Thoracic aorta (tissue), 2 donors: Measurements from ENCODE around the gene TMEM140. TPM values are rescaled to one million over a fixed set of nuclear protein-coding genes. Genes with fewer than 3 reads are reported as not detected.

Source experiments
- ATAC-seq: fragments of 150-250 bp; one replicate; pipeline ENCODE4 v1.8.0; 2017; ENCODE audit warnings: low read depth; ENCODE audit not compliant: insufficient number of reproducible peaks, low FRiP score
- DNase-seq: peaks from one replicate; pipeline ENCODE4 v3.0.0-alpha.2; 2020; ENCODE audit warnings: low spot score
- H3K27ac ChIP-seq, 2 donors: fragments of 200-600 bp; sonication (generic); 1 replicate in 1 of 2; 2 replicates in 1 of 2; pipeline ENCODE4 v1.5.1; 2016; ENCODE audit warnings: mild to moderate bottlenecking in 2 of 2, moderate library complexity in 2 of 2
- H3K27me3 ChIP-seq: fragments of 200-600 bp; sonication (generic); replicated peaks from 2 replicates; pipeline ENCODE4 v1.6.0; 2016; ENCODE audit warnings: mild to moderate bottlenecking; ENCODE audit not compliant: insufficient read depth
- H3K36me3 ChIP-seq: fragments of 200-600 bp; sonication (generic); one replicate; pipeline ENCODE4 v1.5.1; 2016
- H3K4me1 ChIP-seq, 2 donors: fragments of 200-600 bp; sonication (generic); 1 replicate in 1 of 2; 2 replicates in 1 of 2; pipeline versions ENCODE4 v1.5.1 to v1.6.0; 2016; ENCODE audit warnings: low read depth in 2 of 2, mild to moderate bottlenecking in 1 of 2; ENCODE audit not compliant: control insufficient read depth in 1 of 2
- H3K4me3 ChIP-seq: fragments of 200-600 bp; sonication (generic); 2 replicates; pipeline ENCODE4 v1.5.1; 2016; ENCODE audit warnings: mild to moderate bottlenecking
- H3K9me3 ChIP-seq: fragments of 200-600 bp; sonication (generic); 2 replicates; pipeline ENCODE4 v1.5.1; 2016
- total RNA-seq, 2 donors: library from RNA; depleted of rRNA; stranded (reverse); fragments of >200 nt; gene quantifications; one replicate each; pipeline versions ENCODE4 v1.1.0 to v1.2.3, GENCODE V29; 2016
- TF ChIP-seq, protein P1 (sequence below): fragments of 200-600 bp; sonication (generic); IDR thresholded peaks from one replicate; pipeline ENCODE4 v1.5.1; 2019; ENCODE audit warnings: antibody characterized with exemption

Gene TMEM140
- total RNA-seq, 2 donors from 2014 or later, result 20.6 to 27.6 TPM

- Histone ChIP-seq H3K4me1 (peaks cover 4 to 11% of the 10 kb centered on the region in 2 donors), H3K36me3 (no peaks in the 10 kb centered on the region), H3K4me3 (no peak overlapping the region), H3K9me3 (peaks cover 8% of the 10 kb centered on the region), H3K27ac (no peak overlapping the region), H3K27me3 (no peaks in the 10 kb centered on the region)
- TF ChIP-seq, protein P1, sequence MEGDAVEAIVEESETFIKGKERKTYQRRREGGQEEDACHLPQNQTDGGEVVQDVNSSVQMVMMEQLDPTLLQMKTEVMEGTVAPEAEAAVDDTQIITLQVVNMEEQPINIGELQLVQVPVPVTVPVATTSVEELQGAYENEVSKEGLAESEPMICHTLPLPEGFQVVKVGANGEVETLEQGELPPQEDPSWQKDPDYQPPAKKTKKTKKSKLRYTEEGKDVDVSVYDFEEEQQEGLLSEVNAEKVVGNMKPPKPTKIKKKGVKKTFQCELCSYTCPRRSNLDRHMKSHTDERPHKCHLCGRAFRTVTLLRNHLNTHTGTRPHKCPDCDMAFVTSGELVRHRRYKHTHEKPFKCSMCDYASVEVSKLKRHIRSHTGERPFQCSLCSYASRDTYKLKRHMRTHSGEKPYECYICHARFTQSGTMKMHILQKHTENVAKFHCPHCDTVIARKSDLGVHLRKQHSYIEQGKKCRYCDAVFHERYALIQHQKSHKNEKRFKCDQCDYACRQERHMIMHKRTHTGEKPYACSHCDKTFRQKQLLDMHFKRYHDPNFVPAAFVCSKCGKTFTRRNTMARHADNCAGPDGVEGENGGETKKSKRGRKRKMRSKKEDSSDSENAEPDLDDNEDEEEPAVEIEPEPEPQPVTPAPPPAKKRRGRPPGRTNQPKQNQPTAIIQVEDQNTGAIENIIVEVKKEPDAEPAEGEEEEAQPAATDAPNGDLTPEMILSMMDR, result no peak
- DNase-seq (no peak), ATAC-seq (no peak)
These were observed 28.1 kb downstream of the TMEM140 start for GRCh38 chr7:135175931-135176330.

DNA sequence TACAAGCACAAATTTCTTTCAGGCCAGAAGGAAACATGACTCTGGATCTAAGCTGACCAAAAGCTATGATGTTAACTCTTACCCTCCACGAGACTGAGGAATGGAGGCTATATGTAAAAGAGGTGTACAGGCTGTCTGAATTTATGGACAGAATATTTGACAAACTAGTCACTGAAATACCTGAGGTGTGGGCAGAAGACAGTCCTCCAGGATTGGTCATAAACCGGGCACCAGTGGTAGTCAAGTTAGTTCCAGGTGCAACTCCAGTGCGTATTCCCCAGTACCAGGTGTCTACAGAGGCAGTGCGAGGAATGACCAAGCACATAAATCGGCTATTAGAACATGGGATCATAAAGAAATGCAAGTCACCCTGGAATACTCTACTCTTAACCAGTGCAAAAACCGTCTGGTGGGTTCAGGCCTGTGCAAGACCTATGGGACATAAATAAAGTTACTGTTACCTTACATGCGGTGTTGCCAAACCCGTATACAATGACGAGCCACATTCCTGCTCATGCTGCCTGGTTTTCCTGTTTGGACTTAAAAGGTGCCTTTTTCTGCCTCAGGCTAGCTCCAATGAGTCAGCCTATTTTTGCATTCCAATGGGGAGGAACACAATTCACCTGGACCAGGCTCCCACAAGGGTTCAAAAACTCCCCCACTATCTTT lies 29.3 kb downstream of the TMEM140 start:
- no peaks in the 10 kb centered on the region for H3K27me3 ChIP-seq
- H3K4me1 ChIP-seq, result peaks cover 0 to 2% of the 10 kb centered on the region in 2 donors
- TF ChIP-seq, protein P1, result no peak
- DNase-seq (no peak), ATAC-seq (no peak)
- H3K36me3 ChIP-seq, result no peaks in the 10 kb centered on the region
- no peak overlapping the region for H3K4me3 ChIP-seq
- H3K9me3 ChIP-seq, result peaks cover 20% of the 10 kb centered on the region
- H3K27ac ChIP-seq, result no peak overlapping the region

GRCh38 chr7:135178364-135178763 lies 30.5 kb downstream of the TMEM140 start:
- DNase-seq (no peak), ATAC-seq (no peak)
- TF ChIP-seq, protein P1, result no peak
- Histone ChIP-seq H3K36me3 (peaks cover 7% of the 10 kb centered on the region), H3K27me3 (no peaks in the 10 kb centered on the region), H3K4me1 (no peaks in the 10 kb centered on the region), H3K4me3 (no peak overlapping the region), H3K27ac (no peak overlapping the region), H3K9me3 (peaks cover 27% of the 10 kb centered on the region)

GRCh38 chr7:135179321-135179925 lies 31.6 kb downstream of the TMEM140 start:
- DNase-seq, result no peak
- no peak overlapping the region for H3K4me3 ChIP-seq
- TF ChIP-seq, protein P1, result no peak
- H3K36me3 ChIP-seq, result peaks cover 17% of the 10 kb centered on the region
- no peak for ATAC-seq
- H3K4me1 ChIP-seq, result no peaks in the 10 kb centered on the region
- no peaks in the 10 kb centered on the region for H3K27me3 ChIP-seq
- peaks cover 27% of the 10 kb centered on the region for H3K9me3 ChIP-seq
- no peak overlapping the region for H3K27ac ChIP-seq

DNA sequence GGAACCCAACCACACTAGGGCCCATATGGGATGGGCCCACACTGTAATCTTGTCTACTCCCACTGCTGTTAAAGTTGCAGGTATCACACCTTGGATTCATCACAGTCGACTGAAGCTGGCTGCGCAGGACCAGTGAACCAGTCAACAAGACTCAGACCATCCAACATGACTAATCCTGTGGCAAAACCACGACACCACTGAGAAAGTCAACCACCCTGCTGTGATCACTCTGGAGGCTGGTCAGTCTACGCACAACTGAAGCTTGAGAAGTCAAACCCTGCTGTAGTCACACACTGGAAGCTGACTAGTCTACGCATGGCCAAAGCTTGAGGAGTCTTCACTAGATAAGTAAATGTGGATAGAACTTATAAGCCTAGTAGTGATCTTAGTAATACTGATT lies 32.2 kb downstream of the TMEM140 start:
- ATAC-seq (no peak), DNase-seq (no peak)
- Histone ChIP-seq H3K27ac (no peak overlapping the region), H3K36me3 (peaks cover 22% of the 10 kb centered on the region), H3K4me1 (no peaks in the 10 kb centered on the region), H3K9me3 (peaks cover 27% of the 10 kb centered on the region), H3K27me3 (no peaks in the 10 kb centered on the region), H3K4me3 (no peak overlapping the region)
- TF ChIP-seq, protein P1, result no peak
